ENCODE data around the gene PTPRA.

The PTPRA gene

GRCh38 chr20:2948968-2949367 lies 75.7 kb downstream of the PTPRA start:
- no peak overlapping the region for H3K4me3 ChIP-seq (ENCODE audit: low read depth, low read length)
- no peak for TF ChIP-seq CTCF (IDR thresholded peaks at IDR 0.05; ENCODE audit: borderline replicate concordance, insufficient read depth, low read depth, low read length)

GRCh38 chr20:2952766-2953165 lies 79.5 kb downstream of the PTPRA start:
- no peak overlapping the region for H3K4me3 ChIP-seq (ENCODE audit: low read depth, low read length)
- no peak for TF ChIP-seq CTCF (IDR thresholded peaks at IDR 0.05; ENCODE audit: borderline replicate concordance, insufficient read depth, low read depth, low read length)

GRCh38 chr20:2955257-2955970 lies 82.1 kb downstream of the PTPRA start:
- H3K4me3 ChIP-seq (ENCODE audit: low read depth, low read length), result no peak overlapping the region
- no peak for TF ChIP-seq CTCF (IDR thresholded peaks at IDR 0.05; ENCODE audit: borderline replicate concordance, insufficient read depth, low read depth, low read length)

- H3K4me3 ChIP-seq (ENCODE audit: low read depth, low read length), result no peak overlapping the region
- no peak for TF ChIP-seq CTCF (IDR thresholded peaks at IDR 0.05; ENCODE audit: borderline replicate concordance, insufficient read depth, low read depth, low read length)
Observed at GRCh38 chr20:2956480-2956879, 83.2 kb downstream of the PTPRA start.

- TF ChIP-seq CTCF (IDR thresholded peaks at IDR 0.05; ENCODE audit: borderline replicate concordance, insufficient read depth, low read depth, low read length), result no peak
- no peak overlapping the region for H3K4me3 ChIP-seq (ENCODE audit: low read depth, low read length)
Observed at GRCh38 chr20:2967841-2968240, 94.6 kb downstream of the PTPRA start.

GRCh38 chr20:2972126-2972525 lies 98.8 kb downstream of the PTPRA start:
- TF ChIP-seq CTCF (IDR thresholded peaks at IDR 0.05; ENCODE audit: borderline replicate concordance, insufficient read depth, low read depth, low read length), result no peak
- no peak overlapping the region for H3K4me3 ChIP-seq (ENCODE audit: low read depth, low read length)

GRCh38 chr20:2973574-2973973 lies 100.3 kb downstream of the PTPRA start:
- no peak for TF ChIP-seq CTCF (IDR thresholded peaks at IDR 0.05; ENCODE audit: borderline replicate concordance, insufficient read depth, low read depth, low read length)
- no peak overlapping the region for H3K4me3 ChIP-seq (ENCODE audit: low read depth, low read length)

Data from GM12875 (cell line).